Liver (tissue), 9 donors: ENCODE results near the gene CD320. TPM values are rescaled to one million over a fixed set of nuclear protein-coding genes. Genes with fewer than 3 reads are reported as not detected.

Experiments used
- DNase-seq: peaks from one replicate; pipeline ENCODE4 v3.0.0-alpha.2; 2017; ENCODE audit warnings: low spot score
- H3K27ac ChIP-seq, 2 donors: one replicate each; pipeline ENCODE4 v1.7.0; 2013; ENCODE audit warnings: inconsistent platforms in 2 of 2, low read length in 2 of 2, control low read depth in 1 of 2, low read depth in 1 of 2, mild to moderate bottlenecking in 1 of 2
- H3K27me3 ChIP-seq, 4 donors: one replicate each; pipeline versions ENCODE4 v1.6.1 to v1.7.0; 2013; ENCODE audit warnings: low read length in 3 of 4, inconsistent platforms in 1 of 4, mild to moderate bottlenecking in 1 of 4, moderate library complexity in 1 of 4; ENCODE audit not compliant: control insufficient read depth in 4 of 4, insufficient read depth in 4 of 4
- H3K36me3 ChIP-seq, 4 donors: one replicate each; pipeline versions ENCODE4 v1.6.1 to v1.7.0; 2013; ENCODE audit warnings: low read length in 3 of 4, mild to moderate bottlenecking in 3 of 4, low read depth in 1 of 4, moderate library complexity in 1 of 4; ENCODE audit not compliant: control insufficient read depth in 4 of 4, insufficient read depth in 3 of 4
- H3K4me1 ChIP-seq, 4 donors: one replicate each; pipeline versions ENCODE4 v1.6.1 to v1.7.0; 2013; ENCODE audit warnings: low read length in 3 of 4, mild to moderate bottlenecking in 3 of 4, moderate library complexity in 1 of 4; ENCODE audit not compliant: control insufficient read depth in 4 of 4, insufficient read depth in 4 of 4
- H3K4me3 ChIP-seq, 3 donors: one replicate each; pipeline versions ENCODE4 v1.6.1 to v1.7.0; 2013; ENCODE audit warnings: low read length in 3 of 3, control low read depth in 1 of 3, low read depth in 1 of 3, mild to moderate bottlenecking in 1 of 3
- H3K9ac ChIP-seq, 2 donors: one replicate each; pipeline ENCODE4 v1.7.0; 2013; ENCODE audit warnings: low read length in 2 of 2, mild to moderate bottlenecking in 2 of 2, moderate library complexity in 2 of 2, control low read depth in 1 of 2, low read depth in 1 of 2
- H3K9me3 ChIP-seq, 4 donors: one replicate each; pipeline versions ENCODE4 v1.6.1 to v1.7.0; 2013; ENCODE audit warnings: low read length in 3 of 4; ENCODE audit not compliant: control insufficient read depth in 4 of 4
- EGR1 ChIP-seq, 2 donors: IDR thresholded peaks; 2 replicates each; pipeline ENCODE4 v1.6.1; 2016 to 2018; ENCODE audit warnings: antibody characterized with exemption in 2 of 2, low read depth in 2 of 2
- FOXA1 ChIP-seq: IDR thresholded peaks from 2 replicates; pipeline ENCODE4 v1.6.1; 2016; ENCODE audit warnings: antibody characterized with exemption
- FOXA2 ChIP-seq: IDR thresholded peaks from 2 replicates; pipeline ENCODE4 v1.6.1; 2016; ENCODE audit warnings: antibody characterized with exemption
- GABPA ChIP-seq, 2 donors: IDR thresholded peaks in 1 of 2; conservative IDR thresholded peaks in 1 of 2; 2 replicates each; pipeline ENCODE4 v1.6.1; 2016; ENCODE audit warnings: antibody characterized with exemption in 2 of 2, mild to moderate bottlenecking in 1 of 2, moderate library complexity in 1 of 2
- HNF4A ChIP-seq, 2 donors: conservative IDR thresholded peaks; 2 replicates each; pipeline ENCODE4 v1.6.1; 2016; ENCODE audit warnings: antibody characterized with exemption in 2 of 2, mild to moderate bottlenecking in 2 of 2
- HNF4G ChIP-seq: IDR thresholded peaks from 2 replicates; pipeline ENCODE4 v1.6.1; 2016; ENCODE audit warnings: antibody characterized with exemption
- JUND ChIP-seq, 2 donors: IDR thresholded peaks; 2 replicates each; pipeline ENCODE4 v1.6.1; 2016; ENCODE audit warnings: antibody characterized with exemption in 2 of 2
- NR2F2 ChIP-seq: IDR thresholded peaks from 2 replicates; pipeline ENCODE4 v1.6.1; 2016; ENCODE audit warnings: antibody characterized with exemption
- RAD21 ChIP-seq, 2 donors: IDR thresholded peaks; 2 replicates each; pipeline ENCODE4 v1.6.1; 2016; ENCODE audit warnings: antibody characterized with exemption in 2 of 2, mild to moderate bottlenecking in 2 of 2
- RXRA ChIP-seq, 2 donors: IDR thresholded peaks; 2 replicates each; pipeline ENCODE4 v1.6.1; 2017 to 2018; ENCODE audit warnings: antibody characterized with exemption in 2 of 2, mild to moderate bottlenecking in 1 of 2
- SP1 ChIP-seq: IDR thresholded peaks from 2 replicates; pipeline ENCODE4 v1.6.1; 2018; ENCODE audit warnings: antibody characterized with exemption, mild to moderate bottlenecking
- TAF1 ChIP-seq: conservative IDR thresholded peaks from 2 replicates; pipeline ENCODE4 v1.6.1; 2016; ENCODE audit warnings: antibody characterized with exemption, mild to moderate bottlenecking
- YY1 ChIP-seq: IDR thresholded peaks from 2 replicates; pipeline ENCODE4 v1.6.1; 2016; ENCODE audit warnings: antibody characterized with exemption, mild to moderate bottlenecking
- ZBTB33 ChIP-seq: IDR thresholded peaks from 2 replicates; pipeline ENCODE4 v1.6.1; 2016; ENCODE audit warnings: antibody characterized with exemption
- WGBS: extraction: QIAGEN DNeasy Blood & Tissue Kit; methylation state at CpG from one replicate; pipeline ENCODE4 v1.1.7; 2013; 5-methylcytosine and 5-hydroxymethylcytosine counted together
- polyA plus RNA-seq, 2 donors: library from polyadenylated mRNA; stranded (reverse) in 1 of 2; unstranded in 1 of 2; fragments of 200-250 nt in 1 of 2; fragments of >200 nt in 1 of 2; fragmentation: Nextera tagmentation in 1 of 2; extraction: Ambion mirVana in 1 of 2; gene quantifications; one replicate each; pipeline versions ENCODE4 v1.2.1 to v1.2.3, GENCODE V29; 2013 to 2015
- total RNA-seq, 2 donors: library from RNA; depleted of rRNA; stranded (reverse); fragments of >200 nt; gene quantifications; one replicate each; pipeline ENCODE4 v1.2.3, GENCODE V29; 2014
- TF ChIP-seq, protein P1 (sequence below): IDR thresholded peaks from 2 replicates; pipeline ENCODE4 v1.6.1; 2016; ENCODE audit warnings: antibody characterized with exemption
- TF ChIP-seq, protein P2 (sequence below): fragments of 150-350 bp; IDR thresholded peaks from 2 replicates; pipeline ENCODE4 v1.5.1; 2017; ENCODE audit warnings: improper control_type of control experiment, low read depth, low read length; ENCODE audit not compliant: missing input control
- donor health status: healthy.
- donor health status: healthy.
- donor health status: healthy.
- donor health status: healthy.
- donor health status: healthy.

CD320 gene
- total and polyA plus RNA-seq, 4 donors: 6.7 to 18.0 (median 12.6) TPM

DNA sequence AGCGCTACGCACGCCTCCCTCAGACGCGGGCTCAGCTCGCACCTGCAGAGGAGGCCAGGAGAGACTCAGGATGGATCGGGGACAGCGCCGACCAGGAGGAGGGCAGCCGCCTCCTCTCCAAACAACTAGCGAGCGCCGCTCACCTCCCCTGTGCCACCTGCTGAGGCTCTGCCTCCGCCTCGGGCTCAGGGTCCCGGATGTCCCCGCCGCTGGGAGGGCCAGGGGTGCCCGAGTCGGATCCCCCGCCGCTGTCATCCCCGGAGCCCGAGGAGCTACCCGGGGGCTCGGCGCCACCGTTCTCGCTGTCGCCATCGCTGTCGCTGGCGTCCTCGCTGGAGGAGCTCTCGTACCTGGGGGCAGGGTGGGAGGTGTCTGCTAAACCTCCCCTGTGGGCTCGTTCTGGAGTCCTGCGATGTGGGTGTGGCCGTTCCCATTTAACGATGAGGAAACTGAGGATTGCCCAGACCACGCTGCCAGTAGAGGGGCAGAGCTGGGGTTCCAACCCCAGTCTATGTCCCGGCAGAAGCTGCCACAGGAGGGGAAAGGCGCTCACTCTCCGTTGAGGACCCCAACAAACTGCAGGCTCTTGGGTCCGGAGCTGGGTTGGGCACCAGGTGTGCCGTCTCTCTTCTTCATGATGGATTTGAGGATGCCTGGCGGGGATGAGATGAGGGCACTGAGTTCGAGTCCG is 25.8 kb upstream of the CD320 start:
- Histone ChIP-seq H3K9me3 (no peaks in the 10 kb centered on the region), H3K36me3 (no peaks in the 10 kb centered on the region), H3K4me3 (no peak overlapping the region), H3K9ac (no peak overlapping the region), H3K27ac (no peak overlapping the region), H3K27me3 (peaks cover 0 to 4% (median 1%) of the 10 kb centered on the region in 4 donors), H3K4me1 (peaks cover 3 to 17% (median 9%) of the 10 kb centered on the region in 4 donors)
- no peak for DNase-seq
- TF ChIP-seq JUND (IDR thresholded peaks at IDR 0.05): no peak
- WGBS: 29% methylated on average over 48 of the region's 48 CpGs

DNA sequence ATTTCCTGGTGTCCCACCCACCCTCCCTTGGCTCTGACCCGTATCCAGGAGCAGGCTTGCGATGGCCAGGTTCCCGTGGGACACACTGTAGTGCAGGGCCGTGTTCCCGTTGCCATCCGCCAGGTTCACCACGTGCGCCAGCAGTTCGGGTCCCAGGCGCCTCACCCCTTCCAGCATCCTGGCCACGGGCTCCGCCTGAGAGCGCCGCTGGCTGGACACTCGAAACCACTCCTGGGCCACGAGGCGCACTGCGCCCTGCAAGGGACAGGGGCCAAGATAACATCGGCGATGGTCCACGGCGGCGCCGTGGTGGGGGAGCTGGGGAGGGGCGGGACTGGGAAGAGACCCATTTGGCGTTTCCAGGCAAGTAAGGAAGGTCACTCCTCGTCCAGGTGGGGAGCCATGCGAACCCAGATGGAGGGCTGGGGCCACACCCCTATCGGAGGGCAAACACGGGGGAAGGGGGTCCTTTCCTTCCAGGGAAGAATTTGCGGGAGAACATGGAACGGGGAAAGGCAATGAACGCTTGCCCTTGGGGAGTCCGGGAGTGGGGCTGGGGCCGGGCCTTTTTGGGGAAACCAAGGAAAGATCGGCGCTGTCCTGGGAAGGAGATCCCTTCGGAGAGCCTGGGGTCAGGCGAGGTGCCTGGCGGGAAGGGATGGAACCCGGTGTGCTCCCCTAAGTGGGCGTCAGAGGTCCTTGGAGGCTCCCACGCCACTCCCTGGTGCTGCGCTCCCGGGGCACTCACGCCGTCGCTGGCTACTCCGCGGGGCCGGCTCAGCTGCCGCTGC is 25.0 kb upstream of the CD320 start:
- H3K4me1 ChIP-seq: peaks cover 3 to 17% (median 9%) of the 10 kb centered on the region in 4 donors
- H3K27ac ChIP-seq: no peak overlapping the region
- no peak overlapping the region for H3K4me3 ChIP-seq
- H3K36me3 ChIP-seq: no peaks in the 10 kb centered on the region
- no peak for DNase-seq
- WGBS: 31% methylated on average over 52 of the region's 52 CpGs
- TF ChIP-seq FOXA2: no peak
- no peak for TF ChIP-seq ZBTB33
- no peak for TF ChIP-seq SP1
- H3K27me3 ChIP-seq: peaks cover 0 to 4% (median 1%) of the 10 kb centered on the region in 4 donors
- no peak overlapping the region for H3K9ac ChIP-seq
- no peaks in the 10 kb centered on the region for H3K9me3 ChIP-seq

- 87% methylated on average over 8 of the region's 8 CpGs for WGBS
- H3K4me3 ChIP-seq: no peak overlapping the region
- no peak overlapping the region for H3K27ac ChIP-seq
- no peak overlapping the region for H3K9ac ChIP-seq
- TF ChIP-seq, protein P1, sequence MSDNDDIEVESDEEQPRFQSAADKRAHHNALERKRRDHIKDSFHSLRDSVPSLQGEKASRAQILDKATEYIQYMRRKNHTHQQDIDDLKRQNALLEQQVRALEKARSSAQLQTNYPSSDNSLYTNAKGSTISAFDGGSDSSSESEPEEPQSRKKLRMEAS: no peak
- TF ChIP-seq HNF4G (no peak), TAF1 (no peak), ZBTB33 (no peak), FOXA1 (no peak), GABPA (IDR thresholded peaks at IDR 0.05 in 1 of 2, conservative IDR thresholded peaks at IDR 0.05 in 1 of 2) (no peak), FOXA2 (no peak), JUND (IDR thresholded peaks at IDR 0.05) (no peak), RXRA (IDR thresholded peaks at IDR 0.05) (no peak), NR2F2 (no peak), EGR1 (IDR thresholded peaks at IDR 0.05; ENCODE audit: low read depth in 2 of 2) (no peak), HNF4A (conservative IDR thresholded peaks at IDR 0.05) (no peak), YY1 (no peak), RAD21 (IDR thresholded peaks at IDR 0.05) (no peak)
- TF ChIP-seq, protein P2, sequence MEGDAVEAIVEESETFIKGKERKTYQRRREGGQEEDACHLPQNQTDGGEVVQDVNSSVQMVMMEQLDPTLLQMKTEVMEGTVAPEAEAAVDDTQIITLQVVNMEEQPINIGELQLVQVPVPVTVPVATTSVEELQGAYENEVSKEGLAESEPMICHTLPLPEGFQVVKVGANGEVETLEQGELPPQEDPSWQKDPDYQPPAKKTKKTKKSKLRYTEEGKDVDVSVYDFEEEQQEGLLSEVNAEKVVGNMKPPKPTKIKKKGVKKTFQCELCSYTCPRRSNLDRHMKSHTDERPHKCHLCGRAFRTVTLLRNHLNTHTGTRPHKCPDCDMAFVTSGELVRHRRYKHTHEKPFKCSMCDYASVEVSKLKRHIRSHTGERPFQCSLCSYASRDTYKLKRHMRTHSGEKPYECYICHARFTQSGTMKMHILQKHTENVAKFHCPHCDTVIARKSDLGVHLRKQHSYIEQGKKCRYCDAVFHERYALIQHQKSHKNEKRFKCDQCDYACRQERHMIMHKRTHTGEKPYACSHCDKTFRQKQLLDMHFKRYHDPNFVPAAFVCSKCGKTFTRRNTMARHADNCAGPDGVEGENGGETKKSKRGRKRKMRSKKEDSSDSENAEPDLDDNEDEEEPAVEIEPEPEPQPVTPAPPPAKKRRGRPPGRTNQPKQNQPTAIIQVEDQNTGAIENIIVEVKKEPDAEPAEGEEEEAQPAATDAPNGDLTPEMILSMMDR: no peak
- DNase-seq: no peak
- no peaks in the 10 kb centered on the region for H3K36me3 ChIP-seq
- peaks cover 3 to 17% (median 9%) of the 10 kb centered on the region in 4 donors for H3K4me1 ChIP-seq
- no peaks in the 10 kb centered on the region for H3K9me3 ChIP-seq
- peaks cover 0 to 4% (median 1%) of the 10 kb centered on the region in 4 donors for H3K27me3 ChIP-seq
These were observed 23.2 kb upstream of the CD320 start for GRCh38 chr19:8331263-8331845.
